Thyroid gland (tissue), 4 donors: ENCODE measurements around the gene PPP2R5C. TPM values are rescaled to one million over a fixed set of nuclear protein-coding genes. Genes with fewer than 3 reads are reported as not detected.

Experiments used
- DNase-seq, 2 donors: peaks; one replicate each; pipeline ENCODE4 v3.0.0-alpha.2; 2019
- H3K27ac ChIP-seq, 3 donors: fragments of 200-600 bp; sonication (generic); 1 replicate in 2 of 3; 2 replicates in 1 of 3; pipeline ENCODE4 v1.5.1; 2016 to 2019; ENCODE audit warnings: mild to moderate bottlenecking in 1 of 3, moderate library complexity in 1 of 3
- H3K27me3 ChIP-seq: fragments of 200-600 bp; sonication (generic); one replicate; pipeline ENCODE4 v1.5.1; 2019
- H3K36me3 ChIP-seq, 2 donors: fragments of 200-600 bp; sonication (generic); one replicate each; pipeline ENCODE4 v1.5.1; 2016 to 2019
- H3K4me1 ChIP-seq, 2 donors: fragments of 200-600 bp; sonication (generic); one replicate each; pipeline ENCODE4 v1.5.1; 2017 to 2019
- H3K4me3 ChIP-seq, 3 donors: fragments of 200-600 bp; sonication (generic); replicated peaks in 1 of 3; 1 replicate in 2 of 3; 2 replicates in 1 of 3; pipeline ENCODE4 v1.5.1; 2016; ENCODE audit warnings: mild to moderate bottlenecking in 1 of 3
- H3K9me3 ChIP-seq: fragments of 200-600 bp; sonication (generic); one replicate; pipeline ENCODE4 v1.5.1; 2017
- CTCF ChIP-seq, 6 experiments: fragments of 200-600 bp in 3 of 6; fragments of 450-650 bp in 3 of 6; sonication (generic) in 3 of 6; IDR thresholded peaks; one replicate each; pipeline ENCODE4 v1.5.1; 2016 to 2019; ENCODE audit warnings: antibody characterized with exemption in 6 of 6, mild to moderate bottlenecking in 2 of 6, inconsistent platforms in 1 of 6, moderate library complexity in 1 of 6
- POLR2A ChIP-seq, 2 donors: fragments of 450-650 bp; IDR thresholded peaks; one replicate each; pipeline ENCODE4 v1.6.1; 2017; ENCODE audit warnings: antibody characterized with exemption in 2 of 2, mild to moderate bottlenecking in 2 of 2, moderate library complexity in 1 of 2
- WGBS, 2 donors: methylation state at CpG; one replicate each; pipeline ENCODE4 v1.1.5; 2017; 5-methylcytosine and 5-hydroxymethylcytosine counted together
- intact Hi-C: fragments of 100-400 bp; cut with DNase I; formaldehyde crosslinking; loops from one replicate; pipeline ENCODE4 v1.15.1; 2023
- total RNA-seq, 4 donors: library from RNA; depleted of rRNA; stranded (reverse); fragments of >200 nt; gene quantifications; one replicate each; pipeline ENCODE4 v1.2.3, GENCODE V29; 2016

PPP2R5C gene
- total RNA-seq, 4 donors from 2014 or later, result 105 to 209 (median 141) TPM

- no peak for TF ChIP-seq POLR2A (IDR thresholded peaks at IDR 0.05)
- no peak for TF ChIP-seq CTCF (IDR thresholded peaks at IDR 0.05)
- H3K36me3 ChIP-seq, result no peaks in the 10 kb centered on the region
- no peak overlapping the region for H3K27ac ChIP-seq
- no peaks in the 10 kb centered on the region for H3K27me3 ChIP-seq
- WGBS, 2 donors, result 71 to 86% methylated on average over 4 to 6 of the region's 6 CpGs
- H3K9me3 ChIP-seq, result no peaks in the 10 kb centered on the region
- H3K4me1 ChIP-seq, result peaks cover 16% of the 10 kb centered on the region in 2 donors
- no peak for DNase-seq
- no peak overlapping the region for H3K4me3 ChIP-seq
- intact Hi-C loops, result no loop called here
These were observed 23.1 kb downstream of the PPP2R5C start for GRCh38 chr14:101784631-101785030.

- intact Hi-C loops, result no loop called here
These were observed 26.6 kb downstream of the PPP2R5C start for GRCh38 chr14:101788016-101788635.

GRCh38 chr14:101789222-101789621 is 27.7 kb downstream of the PPP2R5C start:
- DNase-seq, result peak in 1 of 2 donors; percentile 9
- no peaks in the 10 kb centered on the region for H3K4me1 ChIP-seq
- H3K4me3 ChIP-seq, result no peak overlapping the region
- no peaks in the 10 kb centered on the region for H3K9me3 ChIP-seq
- H3K36me3 ChIP-seq, result no peaks in the 10 kb centered on the region
- H3K27ac ChIP-seq, result no peak overlapping the region
- no peak for TF ChIP-seq POLR2A (IDR thresholded peaks at IDR 0.05)
- TF ChIP-seq CTCF (IDR thresholded peaks at IDR 0.05), result no peak
- H3K27me3 ChIP-seq, result no peaks in the 10 kb centered on the region
- intact Hi-C loops, result no loop called here
- 75 to 83% methylated on average over 6 of the region's 6 CpGs for WGBS, 2 donors

More at GRCh38 chr14:101788016-101788635, 26.6 kb downstream of the PPP2R5C start:
- DNase-seq, result no peak
- Histone ChIP-seq H3K36me3 (no peaks in the 10 kb centered on the region), H3K4me1 (no peaks in the 10 kb centered on the region), H3K9me3 (no peaks in the 10 kb centered on the region), H3K27me3 (no peaks in the 10 kb centered on the region), H3K27ac (no peak overlapping the region), H3K4me3 (no peak overlapping the region)
- TF ChIP-seq POLR2A (IDR thresholded peaks at IDR 0.05), result no peak
- 93 to 95% methylated on average over 13 of the region's 13 CpGs for WGBS, 2 donors

GRCh38 chr14:101790232-101790631 is 28.7 kb downstream of the PPP2R5C start:
- no peak overlapping the region for H3K4me3 ChIP-seq
- no peak for TF ChIP-seq CTCF (IDR thresholded peaks at IDR 0.05)
- TF ChIP-seq POLR2A (IDR thresholded peaks at IDR 0.05), result no peak
- no peak for DNase-seq
- no peaks in the 10 kb centered on the region for H3K36me3 ChIP-seq
- intact Hi-C loops, result loop anchor here (10.0 kb wide), 1 partner anchor 55 kb away; no protein-coding TSS in a partner anchor
- no peaks in the 10 kb centered on the region for H3K4me1 ChIP-seq
- WGBS, 2 donors, result 91 to 92% methylated on average over 7 of the region's 7 CpGs
- no peak overlapping the region for H3K27ac ChIP-seq
- no peaks in the 10 kb centered on the region for H3K27me3 ChIP-seq
- H3K9me3 ChIP-seq, result no peaks in the 10 kb centered on the region

- H3K9me3 ChIP-seq, result no peaks in the 10 kb centered on the region
- WGBS, 2 donors, result 52 to 72% methylated on average over 5 of the region's 5 CpGs
- H3K27me3 ChIP-seq, result no peaks in the 10 kb centered on the region
- no peak overlapping the region for H3K27ac ChIP-seq
- no peak for TF ChIP-seq POLR2A (IDR thresholded peaks at IDR 0.05)
- no peak for TF ChIP-seq CTCF (IDR thresholded peaks at IDR 0.05)
- no peak for DNase-seq
- H3K36me3 ChIP-seq, result peaks cover 0 to 1% of the 10 kb centered on the region in 2 donors
- H3K4me1 ChIP-seq, result no peaks in the 10 kb centered on the region
- intact Hi-C loops, result loop anchor here (10.0 kb wide), 1 partner anchor 53 kb away; no protein-coding TSS in a partner anchor
- H3K4me3 ChIP-seq, result no peak overlapping the region
These were observed 30.5 kb downstream of the PPP2R5C start for GRCh38 chr14:101791919-101792572.
